Suppressor macrophage treated with lipopolysaccharide for 1 hour (primary cell): ENCODE data around the gene FLNA.

Experiments
- DNase-seq, 3 donors: peaks; one replicate each; pipeline ENCODE4 v3.0.0-alpha.2; 2020 to 2022

Gene FLNA

DNA sequence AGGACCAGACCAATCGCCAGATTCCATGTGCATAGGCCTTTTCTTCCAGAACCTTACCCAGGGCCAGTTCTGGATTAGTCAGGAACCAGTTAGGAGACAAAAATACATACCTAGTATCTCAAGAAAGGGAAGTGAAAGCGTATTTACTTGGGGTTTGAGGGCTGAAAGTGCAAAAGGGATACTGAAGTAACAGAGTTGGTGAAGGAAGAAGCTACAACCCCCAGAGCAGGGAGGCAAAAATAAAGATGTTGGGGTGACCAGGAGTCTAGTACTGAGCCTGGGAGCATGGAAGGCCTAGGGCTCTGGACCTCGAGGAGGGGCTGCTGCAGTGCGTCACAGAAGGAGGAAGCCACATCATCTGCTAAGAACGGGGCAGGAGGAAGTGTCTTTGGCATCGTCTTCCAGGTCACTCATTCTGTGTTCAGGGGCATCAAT lies 40.6 kb downstream of the FLNA start:
- peak; percentile 41 to 54 (median 52) for DNase-seq

GRCh38 chrX:154333116-154333515 lies 41.3 kb downstream of the FLNA start:
- no peak for DNase-seq

DNA sequence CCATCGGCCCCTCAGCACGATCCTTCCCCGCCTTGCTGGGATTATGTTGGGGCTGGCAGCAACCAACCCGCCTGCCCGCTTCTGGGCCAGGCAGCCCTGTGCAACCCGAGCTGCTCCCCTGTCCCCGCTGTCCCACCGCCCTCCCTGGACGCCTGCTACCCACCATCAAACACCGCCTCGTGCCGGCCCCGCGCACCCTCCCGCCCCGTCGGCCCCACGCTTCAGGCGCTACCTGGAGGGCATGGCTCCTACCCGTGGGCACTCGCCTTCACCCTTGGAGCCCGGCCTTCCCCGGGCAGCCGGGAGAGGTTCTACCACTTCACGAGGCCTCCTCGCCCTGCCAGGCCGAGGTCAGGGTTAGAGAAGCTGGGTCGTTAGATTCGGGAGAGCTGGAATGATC lies 41.9 kb downstream of the FLNA start:
- DNase-seq: no peak

DNA sequence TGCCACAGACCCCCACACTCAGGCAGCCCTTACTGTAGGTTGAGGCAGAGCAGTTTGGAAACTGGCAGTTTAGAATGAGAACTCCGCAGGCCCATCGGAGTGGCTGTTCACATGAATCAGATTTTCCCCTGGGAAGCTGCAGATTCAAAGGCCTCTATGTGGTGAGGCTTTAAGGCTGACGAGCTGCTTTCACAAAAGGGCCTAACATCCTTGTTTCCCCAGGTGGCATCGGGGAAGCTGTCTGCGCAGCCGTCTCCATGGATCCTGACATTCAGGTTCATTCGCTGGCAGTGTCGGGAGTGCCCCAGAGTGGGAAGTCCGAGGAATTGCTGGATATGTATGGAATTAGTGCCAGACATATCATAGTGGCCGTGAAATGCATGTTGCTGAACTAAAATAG lies 45.1 kb downstream of the FLNA start:
- DNase-seq: no peak

DNA sequence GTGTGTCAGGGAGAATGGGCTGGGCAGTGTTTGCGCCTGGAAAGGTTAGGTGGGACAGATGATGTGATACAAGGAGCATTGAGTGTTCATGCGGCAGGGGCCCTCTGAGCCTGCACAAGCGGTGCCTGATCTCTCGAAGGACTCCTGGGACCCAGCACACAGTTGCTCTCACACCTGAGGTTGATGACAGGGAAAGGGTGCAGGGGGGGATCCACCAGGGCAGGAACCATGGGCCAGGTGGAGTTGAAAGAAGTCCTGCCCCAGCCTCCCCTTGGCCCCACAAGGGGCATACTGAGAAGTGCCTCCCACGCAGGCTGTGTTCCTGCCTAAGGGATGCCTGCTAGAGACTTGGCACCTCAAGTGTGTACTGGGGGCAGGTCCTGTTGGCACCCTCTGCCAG lies 45.8 kb downstream of the FLNA start:
- DNase-seq: no peak

GRCh38 chrX:154327038-154327820 lies 47.2 kb downstream of the FLNA start:
- DNase-seq: peak in 1 of 3 donors; percentile 21

- DNase-seq: no peak
Measured at GRCh38 chrX:154325541-154325940, 48.9 kb downstream of the FLNA start.

- no peak for DNase-seq
Measured at GRCh38 chrX:154323537-154323936, 50.9 kb downstream of the FLNA start.

GRCh38 chrX:154322890-154323289 lies 51.5 kb downstream of the FLNA start:
- no peak for DNase-seq

- no peak for DNase-seq
Measured at GRCh38 chrX:154321594-154321993, 52.8 kb downstream of the FLNA start.

DNA sequence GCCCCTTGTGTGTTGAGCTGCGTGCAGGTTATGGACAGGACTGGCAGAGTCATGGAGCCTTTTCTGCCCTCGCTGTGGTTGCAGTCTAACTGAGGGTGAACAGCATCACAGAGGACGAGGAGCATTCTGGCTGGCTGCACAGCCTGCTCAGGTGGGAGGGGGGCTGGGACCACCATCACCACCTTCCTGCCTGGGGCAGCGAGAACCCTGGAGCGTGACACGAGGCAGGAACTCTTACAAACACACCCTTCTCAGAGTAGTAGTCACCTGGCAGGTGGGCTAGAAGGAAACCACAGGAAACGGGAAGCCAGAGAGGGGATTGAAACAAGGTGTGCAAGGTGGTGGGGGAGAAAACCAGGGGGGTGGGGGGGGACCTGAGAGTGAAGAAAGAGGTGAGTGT lies 53.3 kb downstream of the FLNA start:
- DNase-seq: no peak

DNA sequence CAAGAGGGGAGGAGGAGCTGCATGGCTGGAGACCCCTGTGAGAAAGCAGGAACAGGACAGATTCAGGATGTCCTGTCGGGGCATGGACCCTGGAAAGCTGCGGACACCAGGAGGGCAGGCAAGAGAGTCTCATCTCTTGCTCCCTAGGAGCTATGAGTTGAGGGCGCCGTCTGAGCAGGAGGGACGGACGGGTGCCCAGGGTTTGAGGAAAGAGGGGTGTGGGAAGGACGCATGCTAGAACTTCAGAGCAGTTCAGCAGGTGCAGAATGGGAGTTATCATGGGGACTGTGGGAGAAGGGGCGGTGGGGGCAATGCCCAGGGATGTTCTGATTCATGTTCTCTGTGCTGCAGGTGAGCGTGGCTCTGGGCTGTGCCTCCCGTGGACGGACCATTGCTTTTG lies 54.0 kb downstream of the FLNA start:
- no peak for DNase-seq

- peak; percentile 24 to 41 (median 36) for DNase-seq
Measured at GRCh38 chrX:154317391-154317995, 56.9 kb downstream of the FLNA start.

GRCh38 chrX:154315416-154315815 lies 59.0 kb downstream of the FLNA start:
- no peak for DNase-seq

GRCh38 chrX:154313147-154313546 lies 61.3 kb downstream of the FLNA start:
- DNase-seq: no peak

- DNase-seq: no peak
Measured at GRCh38 chrX:154312116-154312515, 62.3 kb downstream of the FLNA start.

- DNase-seq: no peak
Measured at GRCh38 chrX:154310616-154311536, 63.6 kb downstream of the FLNA start.

DNA sequence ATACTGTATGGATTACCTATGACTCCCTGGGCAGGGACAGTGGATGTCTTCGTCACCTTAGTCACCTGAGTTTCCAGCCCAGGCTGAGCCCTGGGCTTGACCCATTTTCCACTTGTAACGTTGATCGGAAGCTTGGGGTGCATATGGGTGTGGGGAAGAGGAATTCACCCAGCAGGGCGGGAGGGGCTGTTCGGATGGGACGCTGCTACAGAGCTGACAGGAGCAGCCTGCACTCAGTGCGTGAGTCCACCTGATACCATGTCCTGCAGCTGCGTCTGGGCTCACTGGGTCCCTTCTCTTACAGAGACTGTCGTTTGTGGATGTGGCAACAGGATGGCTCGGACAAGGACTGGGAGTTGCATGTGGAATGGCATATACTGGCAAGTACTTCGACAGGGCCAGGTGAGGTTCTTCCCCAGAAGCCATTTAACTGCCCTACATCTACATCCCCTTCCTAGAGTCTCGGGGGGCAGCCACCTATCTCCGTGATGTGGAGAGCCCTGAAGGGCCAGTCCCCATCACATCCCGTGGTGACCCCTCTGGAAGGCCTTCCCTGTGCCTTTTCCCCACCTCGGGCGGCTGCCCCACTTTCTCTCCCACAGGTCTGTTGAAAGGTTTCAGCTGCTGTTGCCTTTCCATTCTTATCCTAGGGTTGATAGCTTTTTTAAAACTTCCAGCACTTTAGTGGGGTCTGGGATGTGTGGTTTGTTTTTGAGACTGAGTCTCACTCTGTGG lies 65.2 kb downstream of the FLNA start:
- no peak for DNase-seq

- DNase-seq: peak; percentile 71 to 79 (median 77)
Measured at GRCh38 chrX:154308108-154308946, 66.1 kb downstream of the FLNA start.

DNA sequence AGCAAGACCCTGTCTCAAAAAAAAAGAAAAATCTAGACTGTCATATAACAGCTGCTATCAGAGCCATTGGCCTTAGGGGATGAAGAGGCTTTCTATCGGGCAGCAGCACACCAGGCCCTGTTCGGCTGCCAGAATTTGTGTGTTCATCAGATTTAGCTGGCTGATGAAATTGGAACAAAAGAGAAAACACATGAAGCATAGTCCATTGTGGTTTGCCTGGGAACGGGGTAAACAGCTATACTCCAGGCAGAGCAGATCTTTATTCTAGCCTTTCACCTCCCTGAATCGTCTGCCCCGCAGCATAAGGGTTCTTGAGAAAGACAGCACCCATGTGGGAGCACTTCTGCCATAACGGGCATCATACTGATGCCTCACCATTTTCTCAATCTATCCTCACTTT lies 67.2 kb downstream of the FLNA start:
- no peak for DNase-seq

- peak; percentile 47 to 53 (median 52) for DNase-seq
Measured at GRCh38 chrX:154305541-154306205, 68.8 kb downstream of the FLNA start.
